ENCODE data around the gene OPCML.

Gene OPCML

GRCh38 chr11:132977241-132977640 lies 555.1 kb downstream of the OPCML start:
- no peaks in the 10 kb centered on the region for H3K4me1 Mint-ChIP-seq
- no peaks in the 10 kb centered on the region for H3K36me3 Mint-ChIP-seq (ENCODE audit: low read depth)
- TF ChIP-seq CTCF (IDR thresholded peaks at IDR 0.05; ENCODE audit: unreplicated experiment in 3 of 3) = no peak
- no peaks in the 10 kb centered on the region for H3K9me3 Mint-ChIP-seq
- peak overlapping the region in 1 of 3 experiments; percentile 28 for H3K27ac Mint-ChIP-seq
- no peaks in the 10 kb centered on the region for H3K27me3 Mint-ChIP-seq (ENCODE audit: low read depth)
- H3K4me3 Mint-ChIP-seq = no peak overlapping the region

- Mint-ChIP-seq H3K4me3 (no peak overlapping the region), H3K27ac (no peak overlapping the region), H3K27me3 (ENCODE audit: low read depth) (no peaks in the 10 kb centered on the region), H3K36me3 (ENCODE audit: low read depth) (no peaks in the 10 kb centered on the region), H3K9me3 (no peaks in the 10 kb centered on the region), H3K4me1 (no peaks in the 10 kb centered on the region)
- TF ChIP-seq CTCF (IDR thresholded peaks at IDR 0.05; ENCODE audit: unreplicated experiment in 3 of 3) = no peak
These were observed 556.2 kb downstream of the OPCML start for GRCh38 chr11:132976115-132976514.

- Mint-ChIP-seq H3K4me3 (no peak overlapping the region), H3K27ac (no peak overlapping the region), H3K27me3 (ENCODE audit: low read depth) (no peaks in the 10 kb centered on the region), H3K36me3 (ENCODE audit: low read depth) (no peaks in the 10 kb centered on the region), H3K9me3 (no peaks in the 10 kb centered on the region), H3K4me1 (no peaks in the 10 kb centered on the region)
- no peak for TF ChIP-seq CTCF (IDR thresholded peaks at IDR 0.05; ENCODE audit: unreplicated experiment in 3 of 3)
These were observed 558.6 kb downstream of the OPCML start for GRCh38 chr11:132973686-132974085.

- Mint-ChIP-seq H3K27ac (no peak overlapping the region), H3K4me1 (no peaks in the 10 kb centered on the region), H3K4me3 (no peak overlapping the region), H3K9me3 (no peaks in the 10 kb centered on the region), H3K36me3 (ENCODE audit: low read depth) (no peaks in the 10 kb centered on the region), H3K27me3 (ENCODE audit: low read depth) (peaks cover 4% of the 10 kb centered on the region)
- TF ChIP-seq CTCF (IDR thresholded peaks at IDR 0.05; ENCODE audit: unreplicated experiment in 3 of 3) = no peak
These were observed 559.7 kb downstream of the OPCML start for GRCh38 chr11:132972565-132972964.

GRCh38 chr11:132971351-132971750 lies 561.0 kb downstream of the OPCML start:
- Mint-ChIP-seq H3K9me3 (no peaks in the 10 kb centered on the region), H3K27ac (no peak overlapping the region), H3K36me3 (ENCODE audit: low read depth) (no peaks in the 10 kb centered on the region), H3K27me3 (ENCODE audit: low read depth) (peaks cover 4% of the 10 kb centered on the region), H3K4me1 (no peaks in the 10 kb centered on the region), H3K4me3 (no peak overlapping the region)
- TF ChIP-seq CTCF (IDR thresholded peaks at IDR 0.05; ENCODE audit: unreplicated experiment in 3 of 3) = no peak

- Mint-ChIP-seq H3K4me3 (no peak overlapping the region), H3K9me3 (no peaks in the 10 kb centered on the region), H3K27ac (no peak overlapping the region), H3K4me1 (no peaks in the 10 kb centered on the region), H3K36me3 (ENCODE audit: low read depth) (no peaks in the 10 kb centered on the region), H3K27me3 (ENCODE audit: low read depth) (peaks cover 4% of the 10 kb centered on the region)
- TF ChIP-seq CTCF (IDR thresholded peaks at IDR 0.05; ENCODE audit: unreplicated experiment in 3 of 3) = no peak
These were observed 562.4 kb downstream of the OPCML start for GRCh38 chr11:132969892-132970291.
